GM12873 (cell line): ENCODE results near the gene APBB2.

Experiments
- CTCF ChIP-seq: IDR thresholded peaks from 2 replicates; pipeline ENCODE4 v1.5.1; 2012; ENCODE audit warnings: low read depth, mild to moderate bottlenecking, moderate library complexity, low read length, control low read depth; ENCODE audit not compliant: insufficient read depth; ENCODE audit errors: missing control alignments

The APBB2 gene

GRCh38 chr4:40927074-40927473 lies 287.3 kb downstream of the APBB2 start:
- no peak for TF ChIP-seq CTCF

- no peak for TF ChIP-seq CTCF
Measured at GRCh38 chr4:40924793-40925117, 289.6 kb downstream of the APBB2 start.

- TF ChIP-seq CTCF = peak; percentile 95
Measured at GRCh38 chr4:40924096-40924792, 290.1 kb downstream of the APBB2 start.

GRCh38 chr4:40923316-40924095 lies 290.8 kb downstream of the APBB2 start:
- no peak for TF ChIP-seq CTCF

- no peak for TF ChIP-seq CTCF
Measured at GRCh38 chr4:40918330-40918729, 296.0 kb downstream of the APBB2 start.

- TF ChIP-seq CTCF = peak; percentile 74
Measured at GRCh38 chr4:40916880-40917279, 297.5 kb downstream of the APBB2 start.

- TF ChIP-seq CTCF = no peak
Measured at GRCh38 chr4:40916218-40916555, 298.2 kb downstream of the APBB2 start.
